GM19438 (cell line): ENCODE measurements around the gene KLHL7.

Experiments
- ATAC-seq: cut with Tn5 transposase; IDR thresholded peaks from one replicate; pipeline ENCODE4 v1.9.1; 2021; ENCODE audit warnings: low read depth; ENCODE audit not compliant: unreplicated experiment

Gene KLHL7, protein sequence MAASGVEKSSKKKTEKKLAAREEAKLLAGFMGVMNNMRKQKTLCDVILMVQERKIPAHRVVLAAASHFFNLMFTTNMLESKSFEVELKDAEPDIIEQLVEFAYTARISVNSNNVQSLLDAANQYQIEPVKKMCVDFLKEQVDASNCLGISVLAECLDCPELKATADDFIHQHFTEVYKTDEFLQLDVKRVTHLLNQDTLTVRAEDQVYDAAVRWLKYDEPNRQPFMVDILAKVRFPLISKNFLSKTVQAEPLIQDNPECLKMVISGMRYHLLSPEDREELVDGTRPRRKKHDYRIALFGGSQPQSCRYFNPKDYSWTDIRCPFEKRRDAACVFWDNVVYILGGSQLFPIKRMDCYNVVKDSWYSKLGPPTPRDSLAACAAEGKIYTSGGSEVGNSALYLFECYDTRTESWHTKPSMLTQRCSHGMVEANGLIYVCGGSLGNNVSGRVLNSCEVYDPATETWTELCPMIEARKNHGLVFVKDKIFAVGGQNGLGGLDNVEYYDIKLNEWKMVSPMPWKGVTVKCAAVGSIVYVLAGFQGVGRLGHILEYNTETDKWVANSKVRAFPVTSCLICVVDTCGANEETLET

DNA sequence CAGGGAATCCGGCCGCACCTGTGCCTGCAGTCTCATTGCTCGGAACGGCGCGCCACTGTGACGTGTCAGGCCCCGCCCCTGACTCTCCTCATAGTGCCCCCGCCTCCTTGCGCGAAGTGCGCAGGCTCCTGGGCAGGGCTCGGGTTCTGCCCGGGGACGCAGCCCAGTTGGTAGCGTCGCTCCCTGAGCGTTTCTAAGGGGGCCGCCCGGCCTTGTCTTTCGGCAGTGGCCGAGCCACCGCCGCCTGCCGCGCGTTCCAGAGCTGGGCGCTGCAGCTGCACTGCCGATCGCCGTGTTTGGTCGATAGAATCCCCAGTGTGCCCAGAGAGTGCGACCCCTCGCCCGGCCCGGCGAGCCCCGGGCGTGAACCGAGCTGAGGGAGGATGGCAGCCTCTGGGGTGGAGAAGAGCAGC, at the start of gene KLHL7:
TSS of gene KLHL7 (plus strand) at position 142 of the 413 bp plus-strand sequence. CDS start at position 384, 242 bp downstream.
- peak; percentile 97 for ATAC-seq

DNA sequence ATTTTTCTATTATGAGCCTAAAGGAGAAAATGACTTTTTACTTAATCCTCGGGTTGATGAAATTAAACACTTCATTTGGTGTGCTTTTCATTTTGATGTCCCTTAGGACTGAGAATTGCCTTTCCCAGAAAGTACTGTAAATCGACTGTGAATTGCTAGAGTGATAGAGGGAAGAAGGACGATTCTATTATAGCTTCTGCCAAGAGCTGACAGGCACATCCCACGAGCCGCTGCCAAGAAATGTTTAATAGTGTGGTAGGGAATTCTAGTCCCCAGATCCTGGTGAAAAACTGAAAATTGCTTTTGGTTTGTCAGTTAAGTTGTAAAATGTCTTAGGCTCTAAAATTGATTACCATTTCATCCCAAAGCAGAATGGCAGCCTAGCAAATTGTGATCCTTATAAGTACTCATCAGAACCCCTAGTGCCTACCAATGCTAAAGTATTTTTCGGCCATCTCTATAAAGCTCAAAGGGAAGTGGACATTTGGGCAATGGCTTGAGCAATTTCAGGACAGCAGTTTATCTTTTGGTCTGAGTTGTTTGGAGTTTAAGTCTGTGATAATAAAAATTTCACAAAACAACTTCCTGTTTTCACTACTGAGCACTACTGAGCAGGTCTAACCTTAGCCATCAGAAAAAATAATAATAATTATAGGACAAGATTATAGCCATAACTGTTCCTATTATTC, 47.0 kb upstream of the KLHL7 start:
- no peak for ATAC-seq

DNA sequence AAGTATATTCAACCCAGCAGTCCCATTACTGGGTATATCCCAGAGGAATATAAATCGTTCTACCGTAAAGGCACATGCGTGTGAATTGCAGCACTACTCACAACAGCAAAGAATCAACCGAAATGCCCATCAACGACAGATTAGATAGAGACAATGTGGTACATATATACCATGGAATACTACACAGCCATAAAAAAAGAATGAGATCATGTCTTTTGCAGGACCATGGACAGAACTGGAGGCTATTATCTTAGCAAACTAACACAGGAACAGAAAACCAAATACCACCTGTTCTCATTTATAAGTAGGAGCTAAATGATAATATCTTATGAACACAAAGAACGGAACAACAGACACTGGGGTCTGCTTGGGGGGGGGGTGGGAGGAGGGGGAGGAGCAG, 44.3 kb upstream of the KLHL7 start:
- no peak for ATAC-seq

DNA sequence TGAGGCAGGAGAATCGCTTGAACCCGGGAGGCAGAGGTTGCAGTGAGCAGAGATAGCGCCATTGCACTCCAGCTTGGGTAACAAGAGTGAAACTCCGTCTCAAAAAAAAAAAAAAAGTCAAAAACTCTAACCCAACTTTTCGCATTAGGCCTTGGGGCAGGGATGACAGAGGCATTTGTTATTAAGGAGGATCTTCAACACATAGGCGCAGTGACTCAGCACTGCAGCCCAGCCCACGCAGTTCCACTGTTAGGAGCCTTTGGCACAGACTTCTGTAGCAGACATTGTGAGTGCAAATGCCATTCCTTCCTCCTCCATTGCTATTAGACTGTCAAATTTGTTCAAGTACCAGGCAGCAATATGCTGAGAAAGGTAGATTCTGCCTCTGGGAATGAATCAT, 43.1 kb upstream of the KLHL7 start:
- no peak for ATAC-seq

DNA sequence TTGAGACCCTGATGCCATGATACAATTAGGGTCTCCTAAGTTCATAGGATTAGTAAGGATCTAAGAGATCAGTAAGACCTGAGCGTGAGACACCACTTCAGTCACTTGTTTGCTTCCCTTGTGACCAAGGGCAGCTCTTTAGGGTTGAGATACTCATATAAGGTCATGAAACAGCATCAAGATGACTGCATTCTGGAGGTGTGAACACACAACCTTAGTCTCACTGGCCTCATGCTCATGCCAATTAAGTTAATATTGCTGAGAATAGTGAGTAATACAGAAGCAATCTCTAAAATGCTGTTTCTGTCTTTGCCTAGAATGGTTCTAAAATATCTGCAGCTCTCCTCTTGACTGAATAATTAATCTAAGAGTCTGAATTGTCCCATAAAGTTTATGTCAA, 39.6 kb upstream of the KLHL7 start:
- no peak for ATAC-seq

DNA sequence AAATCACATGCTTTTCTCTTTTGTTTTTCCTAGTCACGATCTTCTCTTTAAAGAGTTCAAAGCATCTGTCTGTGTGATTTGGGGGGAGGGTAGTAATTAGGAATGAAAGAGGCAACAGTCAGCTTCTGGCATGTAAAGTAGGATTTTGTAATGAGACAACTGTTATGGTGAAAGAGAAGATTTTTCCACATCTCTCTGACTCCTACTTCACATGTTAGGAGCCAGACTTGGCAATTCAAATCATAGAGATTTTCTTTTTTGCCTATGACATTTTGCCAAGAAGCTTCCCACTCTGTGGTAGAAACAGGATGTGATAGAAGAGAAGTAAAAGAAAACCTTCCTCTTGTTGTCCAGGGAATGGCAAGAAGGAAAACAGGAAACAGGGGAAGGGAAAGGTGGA, 38.3 kb upstream of the KLHL7 start:
- no peak for ATAC-seq

DNA sequence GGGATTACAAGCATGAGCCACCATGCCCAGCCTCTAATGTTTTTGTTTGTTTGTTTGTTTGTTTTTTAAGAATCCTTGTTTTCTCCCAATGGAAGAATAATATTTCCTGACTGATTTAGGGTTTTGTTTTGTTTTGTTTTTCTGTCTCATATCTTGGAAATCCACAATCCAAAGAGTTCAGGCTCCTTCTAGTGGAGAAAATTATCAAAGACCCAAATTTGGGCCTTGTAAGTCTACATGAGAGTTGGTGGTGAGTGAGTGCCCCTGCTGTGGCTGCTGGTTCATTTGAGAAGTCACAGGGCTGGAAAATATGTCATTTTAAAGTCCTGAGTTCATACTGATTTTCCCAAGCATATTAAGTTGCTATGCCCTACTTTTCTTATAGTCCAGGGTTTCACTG, 33.5 kb upstream of the KLHL7 start:
- ATAC-seq = no peak

DNA sequence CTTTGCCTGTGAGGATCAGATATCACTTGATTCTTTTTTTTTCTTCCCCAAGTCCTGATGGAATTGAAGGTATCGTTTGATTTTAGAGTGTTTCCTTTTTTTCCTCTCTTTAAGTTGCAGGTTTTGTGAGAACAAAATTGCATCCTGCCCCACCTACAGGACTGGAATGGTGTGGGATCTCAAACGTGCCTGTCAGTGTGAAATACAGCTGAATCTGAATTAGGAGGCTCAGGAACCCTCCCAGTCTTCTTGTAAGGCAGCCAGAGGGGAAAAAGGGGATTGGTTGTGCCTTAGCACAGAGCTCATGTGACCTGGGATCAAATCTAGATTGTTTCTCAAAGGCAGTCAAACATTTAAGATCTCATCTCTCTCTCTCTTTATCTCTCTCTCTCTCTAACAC, 32.7 kb upstream of the KLHL7 start:
- ATAC-seq = no peak

DNA sequence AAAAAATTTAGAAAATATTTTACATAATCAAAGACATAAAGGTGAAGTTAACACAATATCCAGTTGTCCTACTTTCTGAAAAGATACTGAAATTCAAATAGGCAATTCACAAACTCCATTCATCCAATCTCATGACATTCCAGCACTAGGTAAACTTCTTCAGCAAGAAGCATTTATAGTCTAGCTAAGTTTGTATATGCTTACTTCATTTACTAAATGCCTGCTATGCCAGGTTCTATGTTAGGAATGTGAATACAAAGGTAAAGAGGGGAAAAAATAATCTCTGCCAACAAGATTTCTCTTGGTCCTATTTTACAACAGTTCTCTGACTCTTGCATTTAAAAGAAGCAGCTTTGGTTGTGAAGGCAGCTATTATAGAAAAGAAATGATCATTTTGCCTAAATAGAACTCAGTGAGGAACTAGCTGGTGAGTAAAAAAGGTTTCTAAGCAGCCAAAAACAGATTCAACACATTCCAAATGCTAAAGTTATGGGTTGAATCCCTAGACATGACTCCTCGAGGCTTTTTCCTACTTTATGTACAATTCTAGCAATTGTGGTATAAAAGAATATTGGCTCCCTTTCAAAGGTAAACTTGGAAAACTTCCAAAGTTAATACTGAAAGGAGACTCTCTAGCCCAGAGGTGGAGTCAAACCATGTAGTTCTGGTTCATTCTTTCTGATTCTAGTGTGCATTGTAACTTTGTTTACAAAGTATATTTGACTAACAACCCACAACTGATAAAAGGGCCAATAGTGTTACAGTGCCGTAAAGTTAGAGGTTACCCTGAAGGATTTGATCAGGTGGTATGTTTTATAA, 30.9 kb upstream of the KLHL7 start:
- no peak for ATAC-seq

DNA sequence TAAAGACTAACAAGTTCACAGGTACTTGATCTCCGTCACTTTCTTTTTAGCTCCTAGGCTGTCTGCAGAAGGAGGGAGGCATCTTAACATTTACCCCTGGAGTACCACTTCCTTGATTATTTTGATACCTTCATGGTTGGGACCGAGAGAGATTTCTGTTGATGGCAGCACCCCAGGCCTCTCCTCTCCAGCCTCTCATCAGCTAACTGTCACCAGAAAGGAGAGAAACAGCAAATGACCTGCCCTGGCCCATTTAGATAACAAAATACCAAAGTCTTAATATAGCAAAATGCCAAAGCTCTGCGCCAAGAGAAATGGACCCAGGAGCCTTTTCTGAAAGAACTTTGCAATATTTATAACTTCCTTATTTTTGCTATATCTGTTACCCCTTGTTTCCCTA, 30.0 kb upstream of the KLHL7 start:
- no peak for ATAC-seq

DNA sequence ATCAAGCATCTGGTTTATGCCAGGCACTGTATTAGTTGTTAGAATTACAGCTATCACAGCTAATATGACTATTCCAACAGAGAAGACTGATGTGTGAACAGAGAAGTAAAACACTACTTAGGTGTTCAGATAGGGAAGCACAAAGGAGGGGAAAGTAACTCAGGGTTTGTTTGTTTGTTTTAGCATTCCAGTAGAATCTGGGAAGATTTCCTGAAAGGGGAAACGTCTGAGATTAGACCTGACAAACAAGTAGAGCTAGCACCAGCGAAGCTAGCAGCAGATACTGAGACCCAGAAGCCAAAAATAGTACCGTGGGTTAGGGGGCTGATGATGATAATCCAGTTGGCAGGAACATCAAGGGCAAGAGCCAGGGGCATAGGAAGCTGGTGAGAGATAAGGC, 28.8 kb upstream of the KLHL7 start:
- ATAC-seq = no peak

DNA sequence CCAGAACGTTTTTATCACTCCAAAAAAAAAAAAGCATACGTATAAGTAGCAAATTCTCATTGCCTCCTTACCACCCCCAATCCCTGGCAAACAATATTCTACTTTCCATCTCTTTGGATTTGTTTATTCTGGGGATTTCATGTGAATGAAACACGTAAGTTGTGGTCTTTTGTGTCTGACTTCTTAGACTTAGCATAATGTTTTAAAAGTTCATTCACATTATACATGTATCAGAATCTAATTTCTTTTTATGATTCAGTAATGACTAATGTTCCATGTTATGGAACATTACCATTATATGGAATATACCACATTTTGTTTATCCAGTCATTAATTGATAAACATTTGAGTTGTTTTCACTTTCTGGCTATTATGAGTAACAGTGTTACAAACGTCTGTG, 12.5 kb upstream of the KLHL7 start:
- no peak for ATAC-seq

DNA sequence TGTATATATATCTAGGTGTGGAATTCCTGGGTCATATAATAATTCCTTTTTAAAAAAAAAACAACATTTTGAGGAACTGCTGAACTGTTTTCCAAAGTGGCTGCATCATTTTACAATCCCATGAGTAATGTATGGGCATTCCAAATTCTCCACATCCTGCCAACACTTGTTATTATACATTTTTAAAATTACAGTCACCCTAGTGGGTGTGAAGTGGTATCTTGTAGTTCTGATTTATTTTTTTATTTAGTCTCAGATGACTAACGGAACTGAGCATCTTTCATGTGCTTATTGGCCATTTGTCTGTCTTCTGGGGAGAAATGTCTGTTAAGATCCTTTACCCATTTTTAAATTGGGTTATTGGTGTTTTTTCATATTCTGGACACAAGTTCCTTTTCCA, 12.0 kb upstream of the KLHL7 start:
- ATAC-seq = no peak

DNA sequence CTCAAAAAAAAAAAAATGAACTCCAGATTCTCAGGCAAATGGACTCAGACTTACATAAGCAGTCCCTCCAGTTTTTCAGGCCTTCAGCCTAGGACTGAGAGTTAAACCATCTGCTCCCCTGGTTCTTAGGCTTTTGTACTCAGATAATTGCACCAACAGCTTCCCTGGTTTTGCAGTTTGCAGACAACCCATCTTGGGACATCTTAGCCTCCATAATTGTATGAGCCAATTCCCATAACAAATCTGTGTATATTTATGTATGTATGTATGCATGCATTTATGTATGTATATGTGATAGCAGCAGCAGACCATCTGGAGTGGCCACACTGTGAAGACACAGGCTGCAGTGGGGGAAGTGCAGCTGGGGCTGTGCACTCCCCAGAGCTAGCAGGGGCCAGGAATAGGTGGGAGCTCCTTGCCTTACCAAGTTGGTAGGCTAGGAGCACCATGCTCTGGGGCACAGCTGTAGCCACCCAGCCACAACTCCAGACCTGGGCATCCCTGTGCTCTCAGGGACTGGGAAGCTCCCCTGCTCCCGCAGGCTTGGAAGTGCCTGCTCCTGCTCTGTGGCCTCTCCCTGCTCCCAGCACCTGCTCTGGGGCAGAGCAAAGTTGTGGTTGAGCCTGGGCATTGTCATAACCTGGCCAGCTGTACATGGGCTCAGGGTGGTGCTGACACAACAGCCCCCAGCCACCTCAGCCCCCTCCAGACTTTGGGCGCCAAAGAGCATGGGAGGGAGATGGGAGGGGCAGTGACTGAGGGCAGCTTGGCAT, 8.9 kb upstream of the KLHL7 start:
- ATAC-seq = no peak

DNA sequence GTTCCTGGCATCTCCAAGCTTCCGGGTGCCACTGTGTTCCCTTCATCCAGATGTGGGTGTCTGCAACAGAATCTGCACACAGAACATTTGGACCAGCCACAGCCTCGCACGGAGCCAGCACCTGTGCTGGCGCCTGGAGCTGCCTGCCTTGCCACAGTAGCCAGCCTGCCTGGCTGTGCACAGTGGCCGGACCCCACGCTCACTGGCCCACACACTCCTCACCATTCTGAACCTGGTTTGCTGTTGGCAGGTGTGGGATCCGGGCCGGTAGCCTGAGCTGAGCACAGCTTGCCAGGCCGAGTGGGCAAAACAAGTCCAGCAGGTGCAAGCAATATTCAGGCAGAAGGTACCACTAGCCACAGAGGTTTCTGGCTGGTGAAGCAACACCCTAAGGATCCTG, 7.6 kb upstream of the KLHL7 start:
- no peak for ATAC-seq

DNA sequence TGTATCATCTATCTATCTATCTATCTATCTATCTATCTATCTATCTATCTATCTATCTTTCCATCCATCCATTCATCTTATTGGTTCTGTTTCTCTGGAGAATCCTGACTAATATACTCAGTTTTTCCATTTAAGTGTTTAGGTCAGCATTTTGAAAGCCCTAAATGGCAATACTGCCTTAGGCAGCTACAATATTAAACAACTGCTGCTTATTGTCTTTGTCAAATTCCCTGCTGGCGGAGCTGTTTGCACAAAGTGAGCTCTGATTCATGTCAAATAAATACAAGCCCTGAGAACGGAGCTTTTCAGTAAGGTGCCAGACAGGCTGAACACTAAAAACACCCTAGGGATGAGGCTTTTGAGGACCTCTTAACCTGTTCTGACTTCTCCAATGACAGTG, 7.1 kb upstream of the KLHL7 start:
- ATAC-seq = no peak

DNA sequence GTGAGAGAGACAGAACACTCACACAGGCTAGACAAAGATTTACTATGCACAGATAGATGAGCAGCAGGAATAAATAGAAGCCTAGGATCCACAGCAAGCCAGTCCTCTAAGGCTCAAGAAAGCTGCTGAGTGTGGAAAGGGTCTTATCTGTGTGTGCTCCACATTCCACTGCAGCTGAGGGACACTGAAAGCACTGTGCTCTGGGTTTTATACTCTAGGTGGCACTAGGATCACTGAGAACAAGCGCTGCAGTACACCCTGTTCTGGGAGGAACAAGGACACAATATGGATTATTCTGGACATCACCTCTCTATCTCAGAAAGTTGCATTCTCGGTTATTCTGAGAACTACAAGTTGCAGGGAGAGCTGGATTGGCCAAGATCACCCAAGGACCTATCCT, 4.9 kb upstream of the KLHL7 start:
- no peak for ATAC-seq

DNA sequence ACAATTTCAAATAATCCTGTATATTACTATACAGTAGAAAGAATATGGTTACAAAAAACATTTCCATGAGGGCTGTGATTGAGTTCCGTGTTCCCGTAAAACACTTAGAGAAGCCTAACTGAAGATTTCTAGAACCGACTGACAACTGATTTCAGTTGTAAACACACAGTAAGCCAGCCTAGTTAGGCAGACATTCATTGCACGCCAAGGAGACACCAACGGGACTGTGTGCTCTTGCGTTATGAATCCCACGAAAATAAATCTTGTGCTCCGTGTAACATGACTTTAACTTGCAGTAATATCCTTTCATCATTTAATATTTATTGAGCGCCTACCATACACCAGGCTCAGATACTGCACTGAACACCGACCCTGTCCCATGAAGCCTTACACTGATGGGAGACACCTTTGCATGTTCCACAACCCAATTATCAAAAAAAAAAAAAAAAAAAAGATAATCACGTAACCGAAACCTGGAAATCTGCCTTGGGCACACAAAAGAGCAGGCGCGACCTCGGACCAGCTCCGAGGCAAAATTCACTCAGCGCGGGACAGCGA, 420 bp upstream of the KLHL7 start:
- ATAC-seq = peak; percentile 29

DNA sequence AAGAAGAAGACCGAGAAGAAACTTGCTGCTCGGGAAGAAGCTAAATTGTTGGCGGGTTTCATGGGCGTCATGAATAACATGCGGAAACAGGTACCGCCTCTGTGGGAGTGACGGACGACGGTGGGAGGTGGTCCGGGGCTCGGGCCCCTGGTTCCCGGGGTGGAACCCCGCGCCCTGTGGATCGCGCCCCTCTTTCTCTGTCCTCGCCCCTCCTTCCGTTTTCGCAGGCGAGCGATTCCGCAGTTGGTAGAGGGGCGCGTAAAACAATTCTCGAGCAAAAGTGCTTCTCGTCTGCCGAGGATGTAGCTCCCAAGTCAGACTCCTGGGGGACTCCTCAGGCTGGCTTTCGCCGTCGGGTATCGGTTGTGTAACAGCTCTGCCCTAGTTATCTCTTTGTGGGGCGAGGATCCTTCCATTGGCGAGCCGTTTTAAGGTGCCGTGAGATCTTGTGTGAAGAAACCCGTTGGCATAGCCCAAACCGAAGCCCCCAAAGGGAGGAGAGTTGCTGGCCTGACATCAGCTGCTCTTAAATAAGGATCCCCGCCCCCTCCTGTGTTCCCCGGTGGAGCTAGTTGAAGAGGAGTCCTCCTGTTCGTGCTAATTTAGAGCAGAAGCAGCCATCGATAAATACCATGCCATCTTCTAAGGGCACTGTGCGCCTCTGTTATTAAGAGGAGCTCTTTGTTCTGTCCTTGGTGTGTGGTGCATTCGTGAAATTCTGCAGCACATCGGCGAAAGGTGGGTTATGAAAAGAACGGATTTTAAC, 655 bp downstream of the KLHL7 start:
- ATAC-seq = peak; percentile 30
